SKM-1 (cell line): ENCODE data around the gene MEAK7.

Experiments used
- DNase-seq: peaks from one replicate; lab custom pipeline; 2025; ENCODE audit not compliant: unreplicated experiment; lab: John Stamatoyannopoulos, UW

Gene MEAK7, protein sequence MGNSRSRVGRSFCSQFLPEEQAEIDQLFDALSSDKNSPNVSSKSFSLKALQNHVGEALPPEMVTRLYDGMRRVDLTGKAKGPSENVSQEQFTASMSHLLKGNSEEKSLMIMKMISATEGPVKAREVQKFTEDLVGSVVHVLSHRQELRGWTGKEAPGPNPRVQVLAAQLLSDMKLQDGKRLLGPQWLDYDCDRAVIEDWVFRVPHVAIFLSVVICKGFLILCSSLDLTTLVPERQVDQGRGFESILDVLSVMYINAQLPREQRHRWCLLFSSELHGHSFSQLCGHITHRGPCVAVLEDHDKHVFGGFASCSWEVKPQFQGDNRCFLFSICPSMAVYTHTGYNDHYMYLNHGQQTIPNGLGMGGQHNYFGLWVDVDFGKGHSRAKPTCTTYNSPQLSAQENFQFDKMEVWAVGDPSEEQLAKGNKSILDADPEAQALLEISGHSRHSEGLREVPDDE

DNA sequence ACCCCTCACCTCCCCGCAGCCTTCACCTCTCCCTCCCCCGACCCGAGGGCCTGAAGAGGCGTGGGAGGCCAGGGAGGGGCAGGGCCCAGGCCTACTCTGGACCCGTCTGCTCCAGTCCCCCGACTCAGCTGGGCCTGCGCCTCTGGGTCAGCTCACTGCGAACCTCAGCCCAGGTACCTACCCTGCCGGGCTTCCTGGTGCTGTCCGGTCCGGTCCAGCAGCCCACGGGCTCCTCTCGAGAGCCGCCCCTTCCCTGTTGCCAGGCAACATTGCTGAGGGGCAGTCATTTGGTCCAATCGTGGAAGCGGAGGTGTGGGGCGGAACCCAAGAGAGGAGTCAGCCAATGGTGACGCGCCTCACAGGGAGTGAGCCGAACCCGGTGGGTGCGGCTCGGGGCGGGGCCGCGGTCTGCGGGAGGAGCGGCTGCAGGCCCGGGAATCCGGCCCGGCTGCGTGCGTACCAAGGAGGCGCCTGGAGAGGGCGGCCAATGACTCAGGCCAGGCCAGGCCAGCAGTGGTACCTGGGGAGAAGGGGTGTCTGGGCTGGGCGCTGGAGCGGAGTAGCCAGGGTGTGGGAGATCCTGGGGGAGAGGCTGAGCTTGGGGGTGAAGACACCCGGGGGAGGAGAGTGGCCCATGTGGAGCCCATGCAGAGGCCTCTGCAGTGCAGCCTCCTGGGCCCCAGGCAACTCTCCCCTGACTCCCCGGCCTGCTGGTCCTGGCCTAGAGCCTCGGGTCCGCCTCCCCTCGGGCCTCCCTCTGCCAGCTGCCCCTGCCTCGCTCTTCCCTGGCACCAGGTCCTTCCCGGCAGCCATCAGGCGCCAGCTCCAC, at the start of gene MEAK7:
Gene MEAK7 (minus strand): TSS at position 240 of the 829 bp plus-strand sequence. CDS start 6,573 bp downstream, outside the sequence.
- DNase-seq, result peak; percentile 97

DNA sequence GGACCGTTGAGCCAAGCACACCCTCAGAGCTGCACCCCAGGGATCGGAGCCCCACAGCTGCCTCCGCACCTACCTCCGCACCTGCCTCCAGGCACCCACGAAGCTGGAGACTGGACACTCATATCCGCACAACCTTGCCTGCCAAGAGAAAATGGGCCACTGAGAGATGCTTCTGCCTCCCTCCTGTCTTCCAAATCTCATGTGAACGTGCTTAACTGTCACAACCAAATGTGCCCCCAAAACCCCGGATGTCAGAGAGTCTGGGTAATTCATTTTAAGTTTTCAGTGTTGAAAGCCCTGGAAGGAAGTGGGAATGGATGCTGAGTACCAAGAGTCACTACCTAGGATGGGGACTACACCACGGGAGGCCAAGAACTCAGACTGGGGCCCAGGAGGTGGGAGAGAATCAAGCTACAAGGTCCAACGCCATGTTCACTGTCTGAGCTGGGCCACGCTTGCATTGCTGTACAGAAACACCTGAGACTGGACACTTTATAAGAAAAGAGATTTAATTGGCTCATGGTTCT, 49.5 kb upstream of the MEAK7 start:
- DNase-seq, result no peak

DNA sequence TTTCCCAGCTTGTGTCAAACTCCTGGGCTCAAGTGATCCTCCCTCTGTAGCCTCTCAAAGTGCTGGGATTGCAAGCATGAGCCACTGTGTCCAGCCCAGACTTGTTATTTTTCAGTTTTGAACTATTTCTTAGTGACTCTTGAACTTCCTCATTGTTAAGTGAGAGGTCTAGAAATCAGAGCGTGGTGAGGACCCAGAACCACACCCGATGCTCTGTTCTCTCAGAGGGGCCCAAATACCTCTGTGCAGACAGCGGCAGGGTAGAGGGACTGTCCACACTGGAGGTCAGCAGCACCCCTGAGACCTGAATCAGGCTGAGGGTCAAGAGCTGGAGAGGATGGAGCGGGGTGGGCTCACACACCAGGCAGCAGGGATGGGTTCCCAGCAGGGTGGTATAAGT, 47.7 kb upstream of the MEAK7 start:
- no peak for DNase-seq

DNA sequence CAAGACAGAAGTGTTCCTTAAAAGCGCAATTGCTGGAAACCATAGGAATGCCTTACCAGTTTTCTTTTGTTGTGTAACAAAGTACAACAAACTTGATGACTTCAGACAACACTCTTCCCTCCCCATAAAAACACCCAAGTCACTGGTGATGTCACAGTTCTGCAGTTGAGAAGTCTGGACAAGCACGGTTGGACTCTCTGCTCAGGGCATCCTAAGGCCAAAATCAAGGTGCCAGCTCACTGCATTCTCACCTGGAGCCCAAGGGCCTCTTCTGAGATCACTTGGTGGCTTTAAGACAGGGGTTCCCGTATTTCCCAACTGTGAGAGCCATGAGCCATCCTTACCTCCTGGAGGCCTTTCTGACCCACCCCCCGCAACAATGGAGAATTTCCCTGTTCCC, 45.6 kb upstream of the MEAK7 start:
- no peak for DNase-seq

DNA sequence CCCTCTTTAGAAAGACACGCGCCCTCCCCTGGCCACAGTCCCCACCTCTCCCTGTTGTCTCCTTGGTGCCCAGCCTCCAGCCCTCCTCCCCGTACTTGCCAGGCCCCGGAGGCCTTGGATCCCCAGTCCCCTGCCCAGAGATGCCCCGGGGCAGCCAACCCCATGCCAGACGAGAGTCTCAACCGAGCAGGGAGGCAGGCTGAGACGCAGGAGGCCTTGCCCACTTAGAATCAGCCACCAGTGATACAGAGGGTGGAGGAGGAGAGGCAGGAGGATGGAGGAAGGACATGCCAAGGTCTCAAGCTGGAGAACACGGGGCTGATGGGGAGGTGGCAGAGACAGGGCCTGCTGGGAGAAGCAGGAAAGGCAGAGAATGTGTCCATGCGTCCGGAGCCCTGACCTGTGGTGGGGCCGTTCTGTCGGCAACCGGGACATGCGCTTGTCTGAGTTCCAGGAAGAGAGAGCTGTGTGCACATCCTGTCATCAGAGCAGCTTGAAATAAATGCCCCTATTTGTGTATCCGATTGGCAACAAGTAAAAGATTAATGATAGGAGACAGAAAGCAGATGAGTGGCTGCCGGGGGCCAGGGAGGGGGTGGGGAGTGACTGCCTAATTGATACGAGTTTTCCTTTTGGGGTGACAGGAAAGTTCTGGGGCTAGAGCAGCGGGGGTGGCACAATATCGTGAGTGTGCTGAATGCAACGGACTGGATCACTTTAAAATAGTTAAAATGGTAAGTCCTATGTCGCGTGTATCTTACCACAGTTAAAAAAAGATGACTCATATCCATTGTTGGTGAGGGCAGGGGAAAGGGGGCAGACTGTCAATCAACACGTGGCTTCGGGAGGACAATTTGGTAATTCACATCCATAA, 44.7 kb upstream of the MEAK7 start:
- no peak for DNase-seq

DNA sequence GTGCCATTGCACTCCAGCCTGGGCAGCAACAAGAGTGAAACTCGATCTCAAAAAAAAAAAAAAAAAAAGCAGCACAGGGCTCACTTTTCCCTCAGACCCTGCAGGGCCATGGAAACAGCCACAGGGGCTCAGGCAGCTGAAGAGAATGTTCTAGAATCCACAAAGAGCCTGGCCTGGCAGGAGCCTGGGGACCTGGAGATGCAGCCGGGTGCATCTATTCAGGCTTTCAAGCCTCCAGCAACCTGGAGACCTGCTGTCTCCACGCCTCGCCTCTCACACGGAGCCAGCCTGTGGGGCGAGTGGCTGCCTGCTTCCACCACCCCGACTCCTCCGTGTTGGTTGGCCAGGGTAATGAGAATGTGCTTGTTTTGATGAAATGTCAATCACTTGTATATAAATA, 44.0 kb upstream of the MEAK7 start:
- DNase-seq, result no peak

DNA sequence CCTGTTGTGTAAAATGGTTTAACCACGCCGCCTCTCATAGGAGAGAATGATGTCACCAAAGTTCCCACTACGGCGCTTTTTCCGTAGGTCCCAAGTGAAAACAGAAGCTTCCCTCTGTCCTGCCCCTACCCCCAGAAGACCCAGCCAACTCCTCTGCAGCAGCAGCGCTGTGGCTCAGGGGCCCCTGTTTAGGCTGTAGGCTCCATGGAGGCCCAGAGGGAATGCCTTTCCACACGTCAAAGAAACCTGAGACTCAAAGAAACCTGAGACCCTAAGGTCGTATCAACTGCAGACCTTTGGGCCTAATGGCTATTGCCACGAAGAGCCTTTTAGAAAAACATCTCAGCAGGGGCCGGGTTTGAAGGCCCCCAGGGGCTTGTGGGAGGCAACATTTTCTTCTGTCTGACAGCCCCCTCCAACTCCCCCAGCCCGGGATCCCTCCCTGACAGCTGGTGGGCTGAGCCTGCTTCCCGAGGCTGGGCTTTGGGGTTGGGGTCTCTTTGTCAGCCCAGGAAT, 43.1 kb upstream of the MEAK7 start:
- DNase-seq, result no peak

DNA sequence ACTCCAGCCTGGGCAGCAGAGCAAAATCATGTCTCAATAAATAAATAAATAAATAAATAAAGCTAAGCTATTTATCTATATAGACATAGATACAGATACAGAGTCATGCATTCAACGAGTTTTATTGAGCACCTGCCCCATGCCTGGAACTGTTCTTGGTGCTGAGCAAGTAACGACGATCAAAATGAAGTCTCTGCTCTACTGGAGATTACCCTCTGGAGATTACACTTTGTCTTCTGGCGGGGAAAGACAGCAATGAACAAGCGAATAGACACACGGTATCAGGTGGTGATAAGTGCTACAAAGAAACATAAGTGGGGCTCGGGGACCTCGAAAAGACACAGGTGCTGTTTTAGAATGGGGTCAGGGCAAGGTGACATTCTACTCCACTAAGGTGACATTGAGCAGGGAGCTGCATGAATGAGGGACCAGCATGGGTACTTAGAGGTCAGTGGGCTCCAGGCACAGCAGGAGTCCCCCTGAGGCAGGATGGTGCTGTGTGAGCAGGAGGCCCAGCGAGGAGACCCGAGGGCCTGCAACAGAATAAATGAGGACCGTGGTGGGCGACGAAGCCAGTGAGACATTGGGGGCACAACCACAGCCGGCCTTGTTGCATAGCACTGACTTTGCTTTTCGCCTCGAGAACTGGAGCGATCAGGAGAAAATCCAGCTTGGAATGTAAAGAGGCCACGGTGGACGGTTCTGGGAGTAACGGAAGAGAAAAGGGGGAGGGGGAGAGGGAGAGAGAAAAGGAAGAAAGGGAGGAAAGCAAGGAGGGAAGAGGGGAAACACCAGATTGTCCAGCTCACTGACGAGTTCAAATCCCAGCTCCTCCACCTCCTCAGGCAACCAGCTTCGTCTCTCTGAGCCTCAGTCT, 42.4 kb upstream of the MEAK7 start:
- no peak for DNase-seq

DNA sequence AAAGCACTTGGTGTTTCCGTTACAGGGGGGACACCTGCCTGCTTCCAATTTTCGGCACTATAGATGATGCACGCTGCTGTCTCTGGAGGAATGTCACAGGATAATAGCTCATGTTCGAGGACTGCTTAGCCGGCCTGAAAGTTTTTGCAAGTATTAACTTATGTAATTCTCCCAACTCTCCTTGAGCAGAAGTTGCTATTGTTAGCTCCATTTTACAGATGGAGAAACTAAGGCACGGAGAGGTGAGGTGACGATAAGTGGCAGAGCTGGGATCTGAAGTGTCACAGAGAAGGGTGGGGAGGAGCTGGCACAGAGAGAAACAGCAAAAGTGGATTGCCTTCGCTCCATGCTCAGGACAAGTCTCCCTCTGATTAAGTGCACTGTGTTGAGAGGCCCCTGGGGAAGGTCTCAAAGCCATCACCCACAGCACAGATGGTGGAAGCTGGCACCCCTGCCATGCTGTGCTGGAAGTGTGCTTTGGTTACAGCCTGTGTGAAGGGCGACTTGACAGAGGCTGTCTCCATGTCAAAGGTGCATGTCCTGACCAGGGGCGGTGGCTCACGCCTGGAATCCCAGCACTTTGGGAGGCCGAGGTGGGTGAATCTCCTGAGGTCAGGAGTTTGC, 40.8 kb upstream of the MEAK7 start:
- no peak for DNase-seq

DNA sequence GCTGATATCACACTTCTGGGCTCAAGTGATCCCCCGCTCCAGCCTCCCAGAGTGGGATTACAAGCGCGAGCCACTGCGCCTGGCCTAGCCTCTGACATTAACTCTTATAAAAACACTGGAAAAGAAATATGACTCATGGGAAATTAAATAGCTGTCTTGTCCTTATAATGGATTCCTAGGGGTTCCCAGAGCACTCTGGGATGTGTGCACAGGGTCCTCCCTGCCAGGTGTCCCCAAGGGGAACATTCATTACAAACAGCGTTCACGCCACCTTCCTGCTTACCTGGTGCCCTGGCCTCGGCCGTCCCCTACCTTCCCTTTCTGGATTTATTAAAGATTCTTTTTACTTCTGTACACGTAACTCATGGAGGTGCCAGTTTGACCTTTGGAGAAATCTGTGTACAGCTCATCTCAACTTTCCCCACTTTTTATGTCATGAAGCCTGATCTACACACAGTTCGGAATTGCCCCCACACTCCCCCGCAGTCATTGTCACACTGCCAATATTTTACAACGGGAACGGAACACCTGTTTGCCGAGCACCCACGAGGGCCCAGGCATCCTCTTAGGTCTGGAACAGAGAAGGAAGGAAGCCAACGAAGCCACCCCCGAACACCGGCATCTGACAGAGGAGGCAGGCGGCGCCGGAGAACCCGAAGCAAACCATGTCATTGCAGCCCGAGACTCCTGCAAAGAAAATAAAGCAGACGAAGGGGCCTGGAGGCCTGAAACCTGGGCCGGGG, 39.7 kb upstream of the MEAK7 start:
- no peak for DNase-seq

DNA sequence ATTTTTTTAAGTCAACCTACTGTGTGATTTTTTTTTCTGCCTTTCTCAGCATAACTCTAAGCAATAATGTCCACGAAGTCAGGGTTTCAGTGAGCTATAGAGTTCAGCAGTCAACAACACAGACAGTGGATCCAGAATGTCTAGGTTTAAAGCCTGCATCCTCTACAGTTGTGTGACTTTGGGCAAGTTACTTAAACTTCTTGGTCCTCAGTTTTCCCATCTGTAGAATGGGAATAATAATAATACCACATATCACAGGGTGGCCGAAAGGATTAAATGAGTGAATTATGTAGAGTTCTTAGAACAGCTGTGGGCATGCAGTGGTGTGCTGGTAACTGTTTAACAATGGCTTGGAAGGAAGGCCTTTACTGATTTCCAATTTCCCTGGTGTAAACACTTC, 38.8 kb upstream of the MEAK7 start:
- DNase-seq, result no peak

DNA sequence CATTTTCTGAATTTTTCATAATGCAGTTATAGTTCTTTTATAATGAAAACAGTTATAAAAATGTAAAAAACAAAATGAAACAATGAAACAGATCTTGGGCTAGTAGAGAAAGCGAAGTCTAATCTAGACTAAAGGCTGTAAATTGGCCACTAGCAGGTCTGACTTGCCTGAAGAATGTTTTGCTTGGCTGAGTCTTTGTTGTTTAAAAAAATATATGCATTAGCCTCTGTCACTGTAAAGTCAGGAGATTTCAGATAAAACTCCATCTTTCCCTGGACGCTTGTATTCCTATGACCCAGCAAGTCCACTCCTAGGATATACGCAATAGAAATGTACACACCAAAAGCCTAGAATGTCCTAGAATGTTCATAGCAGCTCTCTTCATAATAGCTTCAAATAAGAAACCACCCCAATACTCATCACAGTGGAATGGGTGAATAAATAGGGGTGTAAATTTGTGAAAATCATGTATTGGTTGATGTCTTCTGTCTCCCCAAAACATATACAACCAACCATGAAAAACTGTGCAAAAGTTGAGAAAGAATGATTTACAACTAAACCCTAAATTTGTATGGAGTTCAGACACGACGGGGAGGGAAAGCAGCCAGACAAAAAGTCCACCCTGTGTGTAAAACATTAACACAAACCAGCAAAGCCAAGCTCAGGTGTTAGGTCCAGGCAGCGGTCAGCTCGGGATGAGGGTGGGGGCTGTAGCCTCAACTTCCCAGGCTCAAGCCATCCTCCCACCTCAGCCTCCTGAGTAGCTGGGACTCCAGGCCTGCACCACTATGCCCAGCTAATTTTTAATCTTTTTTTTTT, 37.7 kb upstream of the MEAK7 start:
- no peak for DNase-seq

DNA sequence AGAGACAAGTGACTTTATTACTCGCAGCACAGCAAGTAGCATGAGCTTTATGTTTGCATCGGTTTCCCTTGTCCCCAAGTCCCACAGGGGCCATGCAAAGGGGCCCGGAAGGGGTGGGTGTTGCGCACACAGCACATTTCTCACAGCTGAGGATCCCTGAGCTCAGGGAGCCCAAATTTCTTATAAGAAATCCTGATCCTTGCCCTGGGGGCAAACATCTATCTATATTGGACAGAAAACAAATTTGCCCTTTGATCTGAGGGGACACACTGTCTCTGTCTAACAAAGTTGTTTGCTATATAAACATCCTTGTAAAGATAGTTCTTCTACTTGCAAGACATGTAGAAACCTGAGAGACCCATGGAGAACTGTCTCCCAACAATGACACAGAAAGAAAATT, 35.7 kb upstream of the MEAK7 start:
- DNase-seq, result no peak

DNA sequence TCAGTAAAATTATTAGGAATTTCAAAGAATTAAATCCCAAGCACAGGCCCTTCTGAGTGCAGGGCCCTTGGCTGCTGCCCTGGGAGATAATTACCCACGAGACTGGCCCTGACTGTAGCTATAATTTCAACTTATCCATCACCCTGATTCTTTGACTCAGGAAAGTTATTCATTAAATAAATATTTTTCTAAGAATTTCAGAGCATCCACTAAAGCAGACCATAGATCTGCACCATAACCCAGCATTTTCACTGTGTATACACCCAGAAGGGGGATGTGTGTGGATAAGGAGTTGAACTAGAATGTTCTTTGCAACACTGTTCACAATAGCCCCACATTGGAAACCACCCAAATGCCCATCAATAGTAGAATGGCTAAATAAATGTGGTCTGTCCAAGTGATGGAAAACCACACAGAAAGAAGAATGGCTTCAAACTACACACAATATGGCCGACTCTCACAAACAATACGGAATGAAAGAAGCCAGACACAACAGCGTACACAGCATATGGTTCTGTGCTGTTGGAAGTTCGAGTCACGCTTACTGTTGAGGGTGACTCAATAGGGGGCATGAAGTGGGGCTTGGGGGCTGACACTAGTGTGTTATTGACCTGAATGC, 33.9 kb upstream of the MEAK7 start:
- DNase-seq, result no peak

DNA sequence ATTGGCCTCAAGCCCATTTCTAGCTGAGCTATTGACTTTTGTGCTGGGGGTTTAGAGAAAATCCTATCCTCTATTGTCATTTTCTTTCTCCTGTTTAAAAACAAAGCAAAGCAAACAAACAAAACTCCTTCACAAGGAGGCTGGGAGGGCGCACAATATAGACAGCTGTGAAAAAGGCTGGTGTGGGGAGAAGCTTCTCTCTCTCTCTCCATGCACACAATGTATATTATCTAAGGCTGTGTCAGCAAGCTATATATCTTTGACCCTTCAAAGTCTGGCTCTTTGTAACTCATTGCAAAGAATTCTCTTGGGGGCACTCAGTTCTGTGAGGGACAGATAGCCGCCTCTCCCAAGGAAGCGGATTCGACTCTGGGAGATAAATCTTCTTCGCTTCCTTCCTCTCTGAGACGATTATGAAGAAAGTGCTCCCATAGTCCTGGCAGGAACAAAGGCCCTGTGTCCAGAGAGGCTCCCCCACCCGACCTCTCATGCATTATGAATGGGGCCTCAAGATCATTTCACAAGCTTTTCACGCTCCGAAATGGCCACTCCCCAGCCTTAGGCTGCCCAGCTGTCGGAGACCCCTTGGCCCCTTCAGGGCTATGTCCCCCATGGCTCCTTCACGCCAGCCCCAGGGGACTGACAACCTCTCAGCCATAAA, 33.2 kb upstream of the MEAK7 start:
- DNase-seq, result no peak

DNA sequence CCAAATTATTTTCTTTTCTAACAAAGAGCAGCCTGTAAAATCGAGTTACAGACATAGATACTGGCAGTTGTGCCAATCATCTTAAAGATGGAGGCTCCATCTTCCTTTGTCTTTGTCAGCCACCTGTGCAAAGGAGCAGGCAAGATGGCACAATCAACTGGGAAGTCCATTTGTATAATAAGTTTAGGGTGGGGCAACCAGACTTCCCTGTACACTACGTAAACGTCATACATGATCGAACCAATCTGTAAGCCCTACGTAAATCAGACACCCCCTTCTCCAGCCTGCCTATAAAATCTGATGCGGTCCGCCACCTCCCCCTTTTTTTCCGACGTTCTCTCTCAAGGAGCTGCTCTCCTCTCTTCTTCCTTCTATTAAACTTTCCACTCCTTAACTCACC, 31.4 kb upstream of the MEAK7 start:
- DNase-seq, result no peak

DNA sequence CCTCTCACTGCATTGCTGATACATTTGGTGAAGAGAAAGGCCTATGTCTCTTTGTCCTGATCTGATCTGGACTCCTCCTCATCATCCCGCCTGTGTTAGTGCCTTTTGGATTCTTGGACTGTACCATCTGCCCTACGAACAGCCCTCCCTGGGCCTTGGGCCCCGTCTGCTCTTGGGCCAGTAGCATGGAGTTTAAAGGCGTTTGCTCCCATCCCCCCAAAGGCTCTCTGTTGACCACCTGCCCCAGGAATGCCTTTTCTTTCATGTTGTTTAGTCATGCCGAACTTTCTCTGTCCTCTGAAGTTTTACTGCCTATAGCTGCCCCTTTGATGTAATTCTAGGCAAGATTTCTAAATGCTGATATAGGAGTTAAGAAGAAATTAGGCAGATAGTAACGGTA, 30.9 kb upstream of the MEAK7 start:
- no peak for DNase-seq
